ENCODE data around the gene C6orf136. TPM values are rescaled to one million over a fixed set of nuclear protein-coding genes. Genes with fewer than 3 reads are reported as not detected.

C6orf136 gene
- total RNA-seq, 4 donors from 2014 or later, result 10.0 to 31.3 (median 15.5) TPM

DNA sequence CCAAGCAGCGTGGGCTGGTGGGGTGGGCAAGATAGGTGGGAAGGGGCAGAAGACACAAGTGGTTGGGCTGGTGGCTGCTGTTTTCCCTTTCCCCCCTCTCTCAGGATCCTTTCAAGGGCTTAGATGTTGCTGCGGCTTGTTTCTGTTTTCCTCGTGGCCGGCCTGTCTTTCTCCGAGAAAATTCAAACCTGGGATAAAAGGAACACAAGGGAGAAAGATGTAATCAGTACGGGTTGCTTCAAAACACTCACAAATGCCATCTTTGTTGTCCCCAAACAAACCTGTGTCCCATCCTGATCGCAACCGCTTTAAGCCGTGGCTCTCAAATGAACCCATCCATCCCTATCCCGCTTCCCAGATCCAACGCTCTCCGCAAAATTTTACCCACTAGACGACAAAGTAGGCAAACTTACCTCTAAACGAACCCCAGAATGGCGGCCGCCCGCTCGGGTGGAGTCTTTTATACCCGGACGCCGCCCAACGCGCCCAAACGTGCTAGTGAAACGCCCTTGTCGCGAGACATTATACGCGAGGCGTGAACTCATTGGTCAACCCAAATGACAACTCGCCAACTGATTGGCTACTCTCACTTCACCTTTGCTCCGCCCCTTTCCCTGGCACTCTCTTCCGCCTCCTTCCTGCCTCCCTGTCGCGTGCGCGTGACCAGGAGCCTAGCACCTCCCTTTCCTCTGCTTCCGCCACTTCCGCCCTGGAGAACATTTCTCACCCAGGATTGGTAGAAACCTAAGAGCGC, 29.9 kb upstream of the C6orf136 start, which contains the start of gene PPP1R10:
Gene PPP1R10 (minus strand): TSS at position 433 of the 754 bp plus-strand sequence. CDS start 7,299 bp downstream, outside the sequence.
- Histone ChIP-seq H3K4me1 (peaks cover 43% of the 10 kb centered on the region), H3K9me3 (no peaks in the 10 kb centered on the region), H3K27ac (peak within 1 kb of the TSS; percentile 98), H3K27me3 (no peaks in the 10 kb centered on the region), H3K36me3 (peaks cover 36% of the 10 kb centered on the region), H3K4me3 (peak within 1 kb of the TSS; percentile 90)
- WGBS, result under 1% methylated on average over 40 of the region's 40 CpGs
- peak; percentile 99 for DNase-seq (ENCODE audit: low spot score in 2 of 2)
- peak; percentile 100 for TF ChIP-seq POLR2AphosphoS5 (IDR thresholded peaks at IDR 0.05)
- TF ChIP-seq, protein P1, sequence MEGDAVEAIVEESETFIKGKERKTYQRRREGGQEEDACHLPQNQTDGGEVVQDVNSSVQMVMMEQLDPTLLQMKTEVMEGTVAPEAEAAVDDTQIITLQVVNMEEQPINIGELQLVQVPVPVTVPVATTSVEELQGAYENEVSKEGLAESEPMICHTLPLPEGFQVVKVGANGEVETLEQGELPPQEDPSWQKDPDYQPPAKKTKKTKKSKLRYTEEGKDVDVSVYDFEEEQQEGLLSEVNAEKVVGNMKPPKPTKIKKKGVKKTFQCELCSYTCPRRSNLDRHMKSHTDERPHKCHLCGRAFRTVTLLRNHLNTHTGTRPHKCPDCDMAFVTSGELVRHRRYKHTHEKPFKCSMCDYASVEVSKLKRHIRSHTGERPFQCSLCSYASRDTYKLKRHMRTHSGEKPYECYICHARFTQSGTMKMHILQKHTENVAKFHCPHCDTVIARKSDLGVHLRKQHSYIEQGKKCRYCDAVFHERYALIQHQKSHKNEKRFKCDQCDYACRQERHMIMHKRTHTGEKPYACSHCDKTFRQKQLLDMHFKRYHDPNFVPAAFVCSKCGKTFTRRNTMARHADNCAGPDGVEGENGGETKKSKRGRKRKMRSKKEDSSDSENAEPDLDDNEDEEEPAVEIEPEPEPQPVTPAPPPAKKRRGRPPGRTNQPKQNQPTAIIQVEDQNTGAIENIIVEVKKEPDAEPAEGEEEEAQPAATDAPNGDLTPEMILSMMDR (IDR thresholded peaks at IDR 0.05), result no peak
- no peak for TF ChIP-seq EP300 (IDR thresholded peaks at IDR 0.05)
- TF ChIP-seq POLR2A (IDR thresholded peaks at IDR 0.05), result peak; percentile 99 to 100

DNA sequence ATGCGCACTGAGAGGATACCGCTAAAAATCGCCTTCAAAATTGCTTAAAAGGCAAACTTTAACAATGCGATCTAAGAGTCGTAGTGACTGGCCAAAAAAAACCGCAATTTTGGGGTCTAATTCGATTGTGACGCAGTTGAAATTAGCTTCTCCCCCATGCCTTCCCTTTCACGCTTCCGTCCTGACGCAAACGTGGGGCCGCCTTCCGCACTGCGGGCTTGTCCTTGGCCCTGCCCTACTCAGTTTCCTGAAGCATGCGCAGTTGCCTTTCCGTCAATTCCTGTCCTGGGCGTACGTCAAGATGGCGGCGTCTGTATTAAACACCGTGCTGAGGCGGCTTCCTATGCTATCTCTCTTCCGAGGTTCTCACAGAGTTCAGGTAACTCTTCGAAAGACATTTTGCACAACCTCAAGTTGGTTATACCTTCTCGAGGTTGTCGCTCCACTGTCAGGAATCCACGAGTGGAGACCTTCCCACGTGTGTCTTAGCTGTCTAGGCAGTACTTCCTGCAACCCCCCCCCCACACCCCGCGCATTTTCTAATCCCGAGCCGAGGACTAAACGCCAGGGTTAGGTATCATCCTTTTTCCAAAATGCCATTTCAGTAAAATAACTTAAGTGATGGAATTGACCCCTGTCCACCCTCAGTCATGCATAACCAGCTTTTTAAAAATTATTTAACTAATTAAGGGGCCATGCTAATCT, 29.2 kb upstream of the C6orf136 start, which contains the start of gene MRPS18B:
Gene MRPS18B (plus strand): TSS at position 276 of the 705 bp plus-strand sequence. CDS start 26 bp downstream, at position 302.
- peak; percentile 99 for DNase-seq (ENCODE audit: low spot score in 2 of 2)
- H3K9me3 ChIP-seq, result no peaks in the 10 kb centered on the region
- peak within 1 kb of the TSS; percentile 98 for H3K27ac ChIP-seq
- no peaks in the 10 kb centered on the region for H3K27me3 ChIP-seq
- H3K4me1 ChIP-seq, result peaks cover 36% of the 10 kb centered on the region
- peak; percentile 75 to 91 (median 88) for TF ChIP-seq POLR2AphosphoS5 (IDR thresholded peaks at IDR 0.05)
- TF ChIP-seq, protein P1 (IDR thresholded peaks at IDR 0.05), result no peak
- peak; percentile 82 to 95 for TF ChIP-seq POLR2A (IDR thresholded peaks at IDR 0.05)
- H3K36me3 ChIP-seq, result peaks cover 43% of the 10 kb centered on the region
- under 1% methylated on average over 34 of the region's 34 CpGs for WGBS
- peak within 1 kb of the TSS; percentile 90 for H3K4me3 ChIP-seq

DNA sequence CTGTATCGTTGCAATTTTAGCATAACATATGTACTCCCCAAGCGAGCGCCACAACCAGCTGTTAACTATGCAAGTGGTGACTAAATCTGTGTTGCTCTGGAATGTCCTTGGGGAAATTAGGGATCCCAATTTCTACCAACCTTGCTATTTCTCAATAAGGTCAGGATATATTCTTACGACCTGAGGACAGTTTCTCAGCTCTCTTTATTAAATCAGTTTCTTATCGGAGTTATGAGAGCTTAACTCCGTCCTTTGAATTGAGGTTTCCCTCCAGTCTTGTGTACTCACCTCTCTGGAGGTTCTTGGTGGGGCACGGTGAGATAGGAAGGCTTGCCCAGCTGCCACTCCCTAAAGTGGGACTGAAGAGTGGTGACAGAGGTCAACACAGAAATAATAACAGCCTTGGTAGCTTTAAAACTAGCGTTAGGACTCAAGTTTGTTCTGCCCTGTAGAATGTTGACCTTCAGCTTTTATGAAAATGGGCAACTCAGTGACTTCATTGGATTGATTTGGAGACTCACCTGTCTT, 28.6 kb upstream of the C6orf136 start:
- Histone ChIP-seq H3K27ac (peak overlapping the region; percentile 98), H3K36me3 (peaks cover 49% of the 10 kb centered on the region), H3K4me3 (peak overlapping the region; percentile 90), H3K4me1 (peaks cover 30% of the 10 kb centered on the region), H3K9me3 (no peaks in the 10 kb centered on the region), H3K27me3 (no peaks in the 10 kb centered on the region)
- TF ChIP-seq POLR2A (IDR thresholded peaks at IDR 0.05), result no peak
- no peak for DNase-seq (ENCODE audit: low spot score in 2 of 2)
- WGBS, result 11% methylated on average over 8 of the region's 8 CpGs

DNA sequence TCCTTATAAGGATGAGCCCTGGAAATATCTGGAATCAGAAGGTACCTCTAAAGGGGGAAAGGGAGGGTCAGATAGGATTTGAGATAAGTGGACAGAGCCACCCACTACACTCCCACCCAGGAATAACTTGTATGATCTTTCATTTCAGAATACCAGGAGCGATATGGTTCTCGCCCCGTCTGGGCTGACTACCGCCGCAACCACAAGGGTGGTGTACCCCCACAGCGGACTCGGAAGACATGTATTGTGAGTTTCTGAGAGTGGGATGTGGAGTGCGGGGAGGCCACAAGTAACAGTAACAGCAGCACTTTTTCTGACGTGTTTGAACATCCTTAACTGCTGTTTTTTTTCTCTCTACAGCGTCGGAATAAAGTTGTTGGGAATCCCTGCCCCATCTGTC, 27.4 kb upstream of the C6orf136 start:
- no peak for TF ChIP-seq POLR2AphosphoS5 (IDR thresholded peaks at IDR 0.05)
- TF ChIP-seq POLR2A (IDR thresholded peaks at IDR 0.05), result no peak
- no peak for TF ChIP-seq EP300 (IDR thresholded peaks at IDR 0.05)
- TF ChIP-seq, protein P1 (IDR thresholded peaks at IDR 0.05), result no peak
- H3K4me1 ChIP-seq, result peaks cover 18% of the 10 kb centered on the region
- DNase-seq (ENCODE audit: low spot score in 2 of 2), result no peak
- WGBS, result 93% methylated on average over 11 of the region's 11 CpGs
- H3K27ac ChIP-seq, result no peak overlapping the region
- peaks cover 61% of the 10 kb centered on the region for H3K36me3 ChIP-seq
- H3K4me3 ChIP-seq, result no peak overlapping the region
- no peaks in the 10 kb centered on the region for H3K27me3 ChIP-seq
- H3K9me3 ChIP-seq, result no peaks in the 10 kb centered on the region

DNA sequence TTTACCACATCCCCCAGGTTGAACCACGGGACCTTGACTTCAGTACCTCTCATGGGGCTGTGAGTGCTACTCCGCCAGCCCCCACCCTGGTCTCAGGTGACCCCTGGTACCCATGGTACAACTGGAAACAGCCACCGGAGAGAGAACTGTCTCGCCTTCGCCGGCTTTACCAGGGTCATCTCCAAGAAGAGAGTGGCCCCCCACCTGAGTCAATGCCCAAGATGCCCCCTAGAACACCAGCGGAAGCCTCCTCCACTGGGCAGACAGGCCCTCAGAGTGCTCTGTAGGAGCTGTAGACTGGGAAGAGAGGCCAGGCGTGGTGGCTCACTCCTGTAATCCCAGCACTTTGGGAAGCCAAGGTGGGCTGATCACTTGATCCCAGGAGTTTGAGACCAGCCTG, 21.4 kb upstream of the C6orf136 start:
- Histone ChIP-seq H3K4me3 (no peak overlapping the region), H3K9me3 (no peaks in the 10 kb centered on the region), H3K4me1 (peaks cover 19% of the 10 kb centered on the region), H3K27me3 (no peaks in the 10 kb centered on the region), H3K36me3 (peaks cover 77% of the 10 kb centered on the region), H3K27ac (no peak overlapping the region)
- TF ChIP-seq POLR2AphosphoS5 (IDR thresholded peaks at IDR 0.05) (no peak), POLR2A (IDR thresholded peaks at IDR 0.05) (no peak), EP300 (IDR thresholded peaks at IDR 0.05) (no peak)
- TF ChIP-seq, protein P1 (IDR thresholded peaks at IDR 0.05), result no peak
- WGBS, result 99% methylated on average over 7 of the region's 8 CpGs
- no peak for DNase-seq (ENCODE audit: low spot score in 2 of 2)
